GM12864 (cell line): ENCODE measurements around the gene AMY1B.
"Not testable (repeated sequence)": the region's sequence is repeated elsewhere in the genome, so short reads cannot be mapped to it uniquely, and the experiment has no call there.

Experiments
- DNase-seq: peaks from one replicate; pipeline ENCODE4 v3.0.0-alpha.2; 2011; ENCODE audit warnings: low read depth
- H3K4me3 ChIP-seq: 2 replicates; pipeline ENCODE4 v1.5.1; 2011; ENCODE audit warnings: mild to moderate bottlenecking, low read depth, low read length, control low read depth

AMY1B gene

GRCh38 chr1:103696110-103696509, at the start of gene AMY1B:
AMY1B (minus strand) TSS chr1:103696210; CDS start chr1:103695639, 571 bp downstream.
- not testable (repeated sequence) for DNase-seq, H3K4me3 ChIP-seq

- not testable (repeated sequence) for DNase-seq, H3K4me3 ChIP-seq
Observed at GRCh38 chr1:103745040-103745439, 49.0 kb upstream of the AMY1B start.

- DNase-seq, H3K4me3 ChIP-seq: not testable (repeated sequence)
Observed at GRCh38 chr1:103744449-103744848, 48.4 kb upstream of the AMY1B start.

GRCh38 chr1:103738031-103738430, 42.0 kb upstream of the AMY1B start:
- DNase-seq, H3K4me3 ChIP-seq: not testable (repeated sequence)

- DNase-seq, H3K4me3 ChIP-seq: not testable (repeated sequence)
Observed at GRCh38 chr1:103735334-103735733, 39.3 kb upstream of the AMY1B start.

- DNase-seq, H3K4me3 ChIP-seq: not testable (repeated sequence)
Observed at GRCh38 chr1:103721473-103721872, 25.5 kb upstream of the AMY1B start.

- DNase-seq, H3K4me3 ChIP-seq: not testable (repeated sequence)
Observed at GRCh38 chr1:103717404-103717803, 21.4 kb upstream of the AMY1B start.

GRCh38 chr1:103710381-103710780, 14.4 kb upstream of the AMY1B start:
- not testable (repeated sequence) for DNase-seq, H3K4me3 ChIP-seq

GRCh38 chr1:103707670-103708069, 11.7 kb upstream of the AMY1B start:
- not testable (repeated sequence) for DNase-seq

GRCh38 chr1:103701256-103701655, 5.2 kb upstream of the AMY1B start:
- DNase-seq, H3K4me3 ChIP-seq: not testable (repeated sequence)

More at GRCh38 chr1:103707670-103708069, 11.7 kb upstream of the AMY1B start:
- not testable (repeated sequence) for H3K4me3 ChIP-seq

GRCh38 chr1:103700669-103701068, 4.7 kb upstream of the AMY1B start:
- not testable (repeated sequence) for DNase-seq, H3K4me3 ChIP-seq

- not testable (repeated sequence) for DNase-seq, H3K4me3 ChIP-seq
Observed at GRCh38 chr1:103697430-103697829, 1.4 kb upstream of the AMY1B start.

- H3K4me3 ChIP-seq, DNase-seq: not testable (repeated sequence)
Observed at GRCh38 chr1:103676335-103676734, 19.7 kb downstream of the AMY1B start.

GRCh38 chr1:103655460-103655859, 40.5 kb downstream of the AMY1B start, which contains the start of gene AMY1A:
AMY1A (plus strand) TSS chr1:103655760; CDS start chr1:103656331, 571 bp downstream.
- H3K4me3 ChIP-seq, DNase-seq: not testable (repeated sequence)

GRCh38 chr1:103654133-103654532, 41.9 kb downstream of the AMY1B start:
- H3K4me3 ChIP-seq, DNase-seq: not testable (repeated sequence)

- not testable (repeated sequence) for DNase-seq, H3K4me3 ChIP-seq
Observed at GRCh38 chr1:103650889-103651288, 45.1 kb downstream of the AMY1B start.

GRCh38 chr1:103650305-103650704, 45.7 kb downstream of the AMY1B start:
- not testable (repeated sequence) for DNase-seq, H3K4me3 ChIP-seq

- H3K4me3 ChIP-seq, DNase-seq: not testable (repeated sequence)
Observed at GRCh38 chr1:103643908-103644307, 52.1 kb downstream of the AMY1B start.

- DNase-seq, H3K4me3 ChIP-seq: not testable (repeated sequence)
Observed at GRCh38 chr1:103641194-103641593, 54.8 kb downstream of the AMY1B start.
